Uterus (tissue), 4 donors: ENCODE data around the gene SGPL1. TPM values are rescaled to one million over a fixed set of nuclear protein-coding genes. Genes with fewer than 3 reads are reported as not detected.

Experiments used
- DNase-seq, 2 donors: peaks; one replicate each; pipeline ENCODE4 v3.0.0-alpha.2; 2019 to 2020
- H3K27ac ChIP-seq, 2 donors: fragments of 200-600 bp; sonication (generic); 1 replicate in 1 of 2; 2 replicates in 1 of 2; pipeline ENCODE4 v1.5.1; 2016 to 2018
- H3K27me3 ChIP-seq, 2 donors: fragments of 200-600 bp; sonication (generic); one replicate each; pipeline ENCODE4 v1.5.1; 2018 to 2019; ENCODE audit warnings: control low read depth in 1 of 2
- H3K36me3 ChIP-seq, 2 donors: fragments of 200-600 bp; sonication (generic); one replicate each; pipeline ENCODE4 v1.5.1; 2019; ENCODE audit warnings: control low read depth in 1 of 2
- H3K4me1 ChIP-seq, 2 donors: fragments of 200-600 bp; sonication (generic); one replicate each; pipeline ENCODE4 v1.5.1; 2018 to 2019; ENCODE audit warnings: control low read depth in 1 of 2
- H3K4me3 ChIP-seq, 2 donors: fragments of 200-600 bp; sonication (generic); 1 replicate in 1 of 2; 2 replicates in 1 of 2; pipeline ENCODE4 v1.5.1; 2018 to 2019; ENCODE audit warnings: mild to moderate bottlenecking in 1 of 2
- H3K9me3 ChIP-seq, 2 donors: fragments of 200-600 bp; sonication (generic); one replicate each; pipeline ENCODE4 v1.5.1; 2019; ENCODE audit warnings: control low read depth in 1 of 2
- CTCF ChIP-seq, 4 experiments: fragments of 200-600 bp in 2 of 4; fragments of 450-650 bp in 2 of 4; sonication (generic) in 2 of 4; IDR thresholded peaks; one replicate each; pipeline ENCODE4 v1.5.1; 2016 to 2019; ENCODE audit warnings: antibody characterized with exemption in 4 of 4, mild to moderate bottlenecking in 2 of 4, moderate library complexity in 1 of 4
- POLR2A ChIP-seq, 2 donors: fragments of 450-650 bp; IDR thresholded peaks; one replicate each; pipeline ENCODE4 v1.6.1; 2016; ENCODE audit warnings: antibody characterized with exemption in 2 of 2, mild to moderate bottlenecking in 1 of 2, moderate library complexity in 1 of 2
- intact Hi-C: fragments of 100-400 bp; cut with DNase I; formaldehyde crosslinking; loops from one replicate; pipeline ENCODE4 v1.15.1; 2023; ENCODE audit warnings: low total_unique reads
- total RNA-seq, 4 donors: library from RNA; depleted of rRNA in 3 of 4; stranded (reverse); fragments of >200 nt in 3 of 4; gene quantifications; one replicate each; pipeline versions ENCODE4 v1.1.0 to v1.2.4, GENCODE V29; 2014 to 2023
- donor health status: DM: yes; HTN: yes; CAD: no.

The SGPL1 gene
- total RNA-seq, 4 donors from 2014 or later: 13.3 to 59.7 (median 27.3) TPM

DNA sequence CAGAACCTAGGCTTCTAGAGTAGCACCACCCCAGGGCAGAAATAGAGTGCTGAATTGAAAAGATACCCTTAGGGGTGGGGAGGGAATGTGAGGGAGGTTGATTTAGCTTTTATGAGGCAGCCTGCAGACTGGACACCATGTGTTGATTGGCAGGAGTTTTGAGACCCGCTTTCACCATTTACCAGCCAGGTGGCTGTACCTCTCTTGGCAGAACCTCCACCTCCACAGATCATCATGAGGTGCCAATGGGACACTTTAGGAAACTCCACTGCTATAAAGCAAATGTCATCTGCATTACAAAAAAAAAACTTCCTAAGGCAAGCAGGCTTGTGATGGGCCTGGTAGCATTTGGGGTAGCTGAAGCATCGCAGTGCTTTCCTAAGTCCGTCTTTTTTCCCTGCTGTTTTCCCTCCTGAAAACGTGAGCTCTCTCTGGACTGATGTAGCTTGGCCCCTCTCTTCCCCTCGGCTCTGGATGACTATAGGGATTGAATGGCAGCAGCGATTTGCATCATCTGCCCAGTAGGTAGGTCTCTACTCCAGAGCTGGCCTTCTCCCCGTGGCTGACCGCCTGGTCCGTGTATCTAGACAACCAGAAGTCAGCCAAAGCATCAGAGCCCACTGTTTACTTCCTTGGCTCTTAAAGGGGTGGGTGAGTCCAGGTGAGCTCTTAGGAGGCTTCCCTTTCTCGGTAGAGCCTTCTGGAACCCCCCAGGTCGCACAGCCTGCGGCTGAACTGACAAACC lies 71.3 kb downstream of the SGPL1 start:
- no peak for DNase-seq

DNA sequence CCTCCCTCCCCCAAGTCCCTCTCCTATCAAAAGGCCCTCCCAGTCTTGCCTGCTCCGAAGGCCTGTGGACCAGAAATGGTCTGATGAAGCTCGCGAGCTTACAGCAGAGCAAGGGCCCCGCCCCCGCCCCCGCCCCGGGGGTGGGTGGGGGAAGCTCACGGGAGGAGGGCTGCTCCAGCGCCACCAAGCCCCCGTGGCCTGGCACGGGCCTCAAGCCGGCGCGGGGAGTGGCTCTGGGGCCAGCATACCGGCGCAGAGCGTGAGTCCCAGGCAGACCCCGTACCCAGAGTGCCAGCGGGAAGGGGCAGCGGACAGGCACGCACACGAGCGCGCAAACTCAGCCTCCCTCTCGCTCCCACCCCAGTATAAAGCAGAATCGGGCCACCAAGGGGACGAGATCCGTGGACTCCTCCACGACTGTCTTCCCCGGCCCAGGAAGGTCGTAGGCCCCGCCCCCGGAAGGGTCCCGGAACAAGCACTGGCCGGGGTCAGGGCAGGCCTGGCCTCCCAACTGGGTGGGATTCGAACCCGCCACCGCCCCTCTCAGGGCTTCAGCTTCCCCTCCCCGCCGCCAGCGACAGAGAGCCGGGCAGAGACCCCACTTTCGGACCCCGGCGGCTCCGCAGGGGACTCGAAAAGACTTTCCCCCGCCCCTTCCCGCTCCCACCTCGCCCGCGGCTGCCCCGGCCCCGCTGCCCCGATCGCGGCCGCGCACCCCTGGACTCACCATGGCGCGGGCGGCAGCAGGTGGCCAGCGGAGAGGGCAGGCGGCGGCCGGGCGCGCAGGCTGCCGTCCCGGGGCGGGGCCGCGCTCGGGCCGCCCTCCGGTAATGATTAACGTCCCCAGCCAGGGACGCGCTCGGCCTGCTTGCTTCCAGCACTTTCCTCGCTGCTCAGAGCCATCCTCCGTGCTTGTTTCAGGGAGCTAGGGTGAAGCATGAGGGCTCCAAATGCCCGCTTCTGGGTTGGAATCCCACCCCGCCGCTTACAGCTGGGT lies 72.4 kb downstream of the SGPL1 start, which contains the start of gene PCBD1:
Gene PCBD1, minus strand, starts transcription at position 762 of the 997 bp plus-strand sequence. Its CDS starts 32 bp downstream, at position 730.
- intact Hi-C loops: no loop called here
- no peaks in the 10 kb centered on the region for H3K27me3 ChIP-seq
- H3K4me1 ChIP-seq: peaks cover 0 to 5% of the 10 kb centered on the region in 2 donors
- TF ChIP-seq POLR2A (IDR thresholded peaks at IDR 0.05) (peak; percentile 19 to 57), CTCF (IDR thresholded peaks at IDR 0.05) (peak in 1 of 4 experiments; percentile 18)
- DNase-seq: peak; percentile 73 to 81
- H3K27ac ChIP-seq: peak within 1 kb of the TSS; percentile 91 to 95
- no peaks in the 10 kb centered on the region for H3K36me3 ChIP-seq
- H3K9me3 ChIP-seq: no peaks in the 10 kb centered on the region
- peak within 1 kb of the TSS; percentile 76 to 83 for H3K4me3 ChIP-seq

More for the DNA sequence above, 71.3 kb downstream of the SGPL1 start:
- peak overlapping the region; percentile 91 to 95 for H3K27ac ChIP-seq
- peak overlapping the region; percentile 76 to 83 for H3K4me3 ChIP-seq
- peaks cover 0 to 5% of the 10 kb centered on the region in 2 donors for H3K4me1 ChIP-seq
- no peak for TF ChIP-seq POLR2A (IDR thresholded peaks at IDR 0.05)
- intact Hi-C loops: no loop called here
- no peaks in the 10 kb centered on the region for H3K27me3 ChIP-seq
- no peaks in the 10 kb centered on the region for H3K9me3 ChIP-seq
- H3K36me3 ChIP-seq: no peaks in the 10 kb centered on the region

- Histone ChIP-seq H3K36me3 (no peaks in the 10 kb centered on the region), H3K4me1 (peaks cover 0 to 5% of the 10 kb centered on the region in 2 donors), H3K9me3 (no peaks in the 10 kb centered on the region), H3K27ac (no peak overlapping the region), H3K4me3 (no peak overlapping the region), H3K27me3 (no peaks in the 10 kb centered on the region)
- TF ChIP-seq CTCF (IDR thresholded peaks at IDR 0.05) (no peak), POLR2A (IDR thresholded peaks at IDR 0.05) (no peak)
- DNase-seq: no peak
- intact Hi-C loops: no loop called here
These were observed 73.5 kb downstream of the SGPL1 start for GRCh38 chr10:70889291-70889690.

DNA sequence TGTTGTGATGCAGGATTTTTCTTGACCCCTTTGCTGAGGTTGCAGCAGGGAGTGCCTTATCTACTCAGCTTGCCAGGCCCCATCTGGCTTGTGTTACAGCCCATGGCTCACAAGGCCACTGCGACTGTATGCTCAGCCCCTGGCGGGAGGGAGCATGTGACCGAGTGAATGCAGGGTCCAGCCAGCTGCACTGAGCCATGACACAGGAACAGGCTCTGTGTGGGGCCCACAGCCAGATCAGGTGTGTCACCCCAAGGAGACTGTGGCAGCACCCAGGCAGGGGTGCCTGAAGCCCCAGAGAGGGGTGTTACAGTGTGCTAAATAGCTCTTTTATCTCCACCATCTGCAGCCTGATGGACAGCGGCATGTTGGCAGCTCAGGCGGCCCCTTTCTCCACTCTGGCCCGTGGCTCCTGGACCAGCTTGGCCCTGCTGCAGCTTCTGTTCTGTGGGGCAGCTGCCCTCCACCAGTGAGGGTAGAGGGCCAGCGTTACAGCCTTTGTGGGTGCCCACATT lies 75.2 kb downstream of the SGPL1 start:
- H3K36me3 ChIP-seq: no peaks in the 10 kb centered on the region
- intact Hi-C loops: no loop called here
- H3K4me1 ChIP-seq: peaks cover 0 to 5% of the 10 kb centered on the region in 2 donors
- peak; percentile 30 to 53 for DNase-seq
- no peaks in the 10 kb centered on the region for H3K9me3 ChIP-seq
- no peak overlapping the region for H3K27ac ChIP-seq
- TF ChIP-seq CTCF (IDR thresholded peaks at IDR 0.05) (no peak), POLR2A (IDR thresholded peaks at IDR 0.05) (no peak)
- H3K4me3 ChIP-seq: no peak overlapping the region
- H3K27me3 ChIP-seq: no peaks in the 10 kb centered on the region

- DNase-seq: no peak
- Histone ChIP-seq H3K9me3 (no peaks in the 10 kb centered on the region), H3K4me1 (peaks cover 0 to 5% of the 10 kb centered on the region in 2 donors), H3K27ac (no peak overlapping the region), H3K27me3 (no peaks in the 10 kb centered on the region), H3K36me3 (no peaks in the 10 kb centered on the region), H3K4me3 (no peak overlapping the region)
- intact Hi-C loops: no loop called here
- TF ChIP-seq CTCF (IDR thresholded peaks at IDR 0.05): no peak
- TF ChIP-seq POLR2A (IDR thresholded peaks at IDR 0.05): no peak
These were observed 75.9 kb downstream of the SGPL1 start for GRCh38 chr10:70891627-70892026.
